Activated naive CD4-positive, alpha-beta T cell treated with anti-CD3 and anti-CD28 coated beads, Interleukin-2, amount 50 U/mL, for 16 hours (primary cell): ENCODE data around the gene PPDPF.

Experiments
- DNase-seq: peaks from one replicate; pipeline ENCODE4 v3.0.0-alpha.2; 2020

The PPDPF gene

DNA sequence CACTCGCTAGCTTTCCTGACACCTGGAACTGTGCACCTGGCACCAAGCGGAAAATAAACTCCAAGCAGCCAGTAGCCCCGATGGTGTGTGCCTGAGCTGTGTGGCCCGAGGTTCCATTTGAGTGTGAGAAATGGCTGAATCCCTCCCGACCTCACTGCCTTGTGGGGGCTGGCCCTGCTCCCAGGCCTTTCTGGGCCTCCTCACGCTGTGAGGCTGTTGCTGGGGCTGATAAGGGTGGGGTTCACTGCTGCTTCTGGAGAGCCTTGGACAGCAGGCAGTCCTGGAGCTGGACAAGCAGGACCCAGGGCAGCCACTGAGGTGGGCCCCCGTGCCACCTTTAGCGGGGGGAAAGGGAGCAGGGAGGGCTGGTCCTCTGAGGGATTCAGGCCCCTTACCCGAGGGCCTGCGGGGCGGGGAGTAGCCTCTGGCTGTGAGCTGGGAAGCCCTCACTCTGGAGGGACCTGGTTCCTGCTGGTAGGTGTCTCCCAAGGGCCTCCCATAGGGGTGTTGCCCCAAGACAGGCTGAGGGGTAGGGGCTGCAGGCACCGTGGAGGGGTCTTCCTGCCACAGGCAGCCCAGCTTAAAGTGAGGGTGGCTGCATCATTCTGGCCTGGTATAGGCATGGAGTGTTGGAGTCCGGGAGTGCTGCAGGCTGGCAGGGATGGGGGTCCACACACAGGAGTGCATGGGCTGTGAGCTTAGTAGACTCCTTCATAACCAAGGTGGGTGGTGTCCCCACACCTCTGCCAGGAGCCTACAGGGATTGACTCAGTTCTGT lies 1.7 kb downstream of the PPDPF start:
- DNase-seq, result no peak

DNA sequence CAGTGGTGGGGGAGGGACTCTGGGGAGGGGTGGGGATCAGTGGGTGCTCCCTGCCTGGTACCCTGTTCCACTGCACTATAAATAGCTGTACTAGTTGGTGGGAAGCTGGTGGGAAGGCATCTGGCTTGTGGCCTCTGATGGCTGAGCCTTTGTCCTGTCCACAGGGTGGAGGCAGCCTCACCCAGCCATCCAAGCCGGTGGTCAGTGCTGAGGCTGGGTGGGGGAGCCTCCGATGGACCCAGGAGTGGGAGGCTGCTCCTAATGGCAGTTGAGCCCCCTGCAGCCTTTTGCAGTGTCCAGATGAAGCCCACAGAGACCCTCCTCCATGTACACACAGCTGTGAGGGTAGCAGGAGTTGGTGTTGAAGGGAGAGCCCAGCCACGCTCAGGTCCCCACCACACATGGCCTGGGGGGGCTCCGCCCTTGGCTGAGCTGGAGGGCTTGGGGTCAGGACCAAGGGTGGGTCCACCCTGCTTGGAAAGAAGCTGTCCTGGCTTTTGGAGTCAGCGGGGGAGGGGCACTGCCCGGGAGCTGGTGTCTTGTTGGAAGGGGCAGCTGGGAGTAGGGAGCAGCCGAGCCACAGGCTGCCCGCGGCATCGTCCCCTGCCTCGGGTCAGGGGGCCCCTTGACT lies 2.5 kb downstream of the PPDPF start:
- peak; percentile 14 for DNase-seq

DNA sequence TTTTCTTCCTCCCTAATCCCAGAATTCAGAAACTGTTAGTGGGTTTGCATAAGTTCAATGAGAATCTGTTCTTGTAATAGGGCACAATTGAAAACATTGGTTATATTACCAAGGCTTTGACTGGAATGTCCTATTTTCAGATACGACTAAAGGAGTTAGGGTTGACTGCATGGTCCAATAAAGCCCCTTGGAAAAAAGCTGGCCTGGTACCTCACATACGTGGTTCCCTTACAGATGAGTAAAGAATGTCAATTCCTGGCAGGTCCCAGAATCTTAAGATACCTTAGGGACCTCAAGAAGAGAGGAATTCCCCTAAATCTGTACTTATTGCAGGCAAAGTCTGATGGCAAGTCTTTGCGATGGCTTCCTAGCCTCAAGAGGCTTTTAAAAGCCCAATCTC lies 4.6 kb downstream of the PPDPF start:
- DNase-seq, result no peak

DNA sequence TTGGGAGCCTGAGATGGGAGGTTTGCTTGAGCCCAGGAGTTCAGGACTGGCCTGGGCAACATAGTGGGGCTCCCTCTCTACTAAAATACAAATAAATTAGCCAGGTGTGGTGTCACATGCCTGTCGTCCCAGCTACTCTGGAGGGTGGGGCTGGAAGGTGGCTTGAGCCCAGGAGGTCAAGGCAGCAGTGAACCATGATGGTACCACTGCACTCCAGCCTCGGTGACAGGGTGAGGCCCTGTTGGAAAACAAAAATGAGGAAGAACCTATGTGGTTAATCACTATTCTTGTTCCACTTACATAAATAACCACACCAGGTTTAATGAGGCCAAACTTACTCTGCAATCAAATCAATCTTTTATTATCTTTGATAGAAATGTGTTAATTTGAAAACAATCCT lies 5.4 kb downstream of the PPDPF start:
- DNase-seq, result no peak

DNA sequence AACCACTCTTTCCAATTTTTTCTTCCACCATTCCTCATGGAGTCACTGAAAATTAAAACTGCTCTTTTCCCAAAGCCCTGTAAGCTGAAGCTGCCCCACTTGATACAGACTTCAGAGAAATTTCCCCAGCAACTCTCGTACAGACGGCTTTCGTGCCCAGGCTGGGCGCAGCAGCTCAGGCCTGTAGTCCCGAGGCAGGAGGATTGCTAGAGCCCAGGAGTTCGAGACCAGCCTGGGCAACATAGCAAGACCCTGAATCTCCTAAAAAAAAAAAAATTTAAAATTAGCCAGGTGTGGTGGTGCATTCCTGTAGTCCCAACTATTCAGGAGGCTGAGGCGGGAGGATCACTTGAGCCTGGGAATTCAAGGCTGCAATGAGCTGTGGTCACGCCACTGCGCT lies 6.6 kb downstream of the PPDPF start:
- no peak for DNase-seq

DNA sequence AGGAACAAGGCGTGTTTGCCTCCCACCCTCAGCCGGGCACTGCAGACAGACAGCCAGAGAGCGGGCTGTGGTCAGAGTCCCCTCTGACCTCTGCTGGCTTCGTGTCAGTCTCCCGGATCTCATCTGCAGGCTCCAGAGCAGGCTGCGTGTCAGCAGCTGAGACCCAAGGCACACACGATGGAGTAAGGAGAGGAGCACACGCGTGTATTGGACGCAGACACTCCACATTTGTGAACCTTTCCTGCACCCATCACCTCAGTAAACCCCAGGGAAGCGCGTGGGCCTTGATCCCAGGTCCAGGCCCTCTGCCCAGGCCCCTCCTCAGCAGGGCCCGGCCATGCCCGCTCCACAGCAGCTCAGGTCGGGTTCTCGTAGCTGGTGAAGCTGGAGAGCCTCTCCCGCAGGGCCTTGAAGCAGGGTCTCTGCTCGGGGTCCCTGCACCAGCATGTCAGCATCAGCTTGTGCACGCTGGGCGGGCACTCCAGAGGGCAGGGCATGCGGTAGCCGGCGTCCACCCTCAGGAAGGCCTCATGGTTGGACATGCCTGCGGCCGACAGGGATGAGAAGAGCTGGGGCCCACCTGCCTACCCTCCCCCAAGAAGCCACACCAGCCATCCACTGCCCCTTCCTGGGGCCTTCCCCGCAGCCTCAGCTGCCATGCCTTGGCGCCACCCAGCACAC lies 8.8 kb downstream of the PPDPF start:
- no peak for DNase-seq

DNA sequence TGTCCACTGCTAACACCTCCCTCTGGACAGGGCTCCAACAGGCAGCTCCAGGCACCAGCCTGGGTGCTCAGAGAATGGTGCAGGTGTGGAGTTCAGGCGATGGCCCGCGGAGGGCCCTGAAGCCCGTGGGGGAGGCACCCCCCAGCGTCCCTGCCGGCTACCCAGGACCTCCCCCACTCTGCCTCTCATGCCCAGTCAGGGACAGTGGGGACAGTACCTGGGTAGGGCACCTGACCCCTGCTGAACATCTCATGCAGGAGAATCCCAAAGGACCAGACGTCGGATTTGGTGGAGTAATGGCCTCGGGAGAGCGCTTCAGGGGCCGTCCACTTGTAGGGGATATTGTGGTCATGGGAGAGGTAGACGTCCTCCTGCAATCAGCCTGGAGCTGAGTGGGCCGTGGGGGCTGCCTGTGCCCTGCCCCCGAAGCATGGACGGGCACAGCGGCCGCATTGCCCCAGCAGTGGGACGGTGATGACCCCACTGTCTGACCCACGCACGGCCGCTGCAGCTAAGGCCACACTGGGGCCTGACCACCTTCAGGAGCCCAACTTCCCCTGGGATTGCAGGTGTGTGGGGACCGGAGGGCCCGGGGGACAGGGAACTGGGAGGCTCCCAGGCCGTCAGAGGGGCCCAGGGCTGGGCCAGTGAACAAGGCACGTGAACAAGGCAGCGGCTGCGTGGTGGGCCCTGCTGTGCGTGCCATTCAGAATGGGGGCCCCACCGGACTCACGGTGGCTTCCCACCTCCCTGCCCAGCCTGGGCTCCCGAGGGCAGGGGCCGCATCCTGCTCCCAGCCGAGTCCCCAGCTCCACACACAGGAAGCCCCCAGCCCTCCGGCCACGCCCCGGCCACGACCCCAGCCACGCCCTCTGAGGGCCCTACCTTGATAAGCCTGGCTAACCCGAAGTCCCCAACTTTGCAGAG lies 9.6 kb downstream of the PPDPF start:
- peak; percentile 10 for DNase-seq

DNA sequence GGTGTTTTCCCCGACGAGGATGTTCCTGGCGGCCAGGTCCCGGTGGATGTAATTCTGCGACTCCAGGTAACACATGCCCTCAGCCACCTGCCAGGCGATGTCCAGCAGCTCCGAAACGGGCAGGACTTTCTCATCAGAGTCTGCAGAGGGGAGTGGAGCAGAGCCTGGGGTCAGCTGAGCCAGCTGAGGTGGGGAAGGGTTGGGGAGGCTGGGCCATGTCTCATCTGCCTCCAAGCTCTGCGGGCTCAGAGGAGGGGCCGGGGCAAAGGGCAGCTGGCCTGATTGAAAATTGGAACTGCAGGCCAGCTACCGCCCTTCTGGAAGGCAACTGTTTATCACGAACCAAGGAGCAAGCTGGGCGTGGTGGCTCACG lies 10.2 kb downstream of the PPDPF start:
- DNase-seq, result no peak

DNA sequence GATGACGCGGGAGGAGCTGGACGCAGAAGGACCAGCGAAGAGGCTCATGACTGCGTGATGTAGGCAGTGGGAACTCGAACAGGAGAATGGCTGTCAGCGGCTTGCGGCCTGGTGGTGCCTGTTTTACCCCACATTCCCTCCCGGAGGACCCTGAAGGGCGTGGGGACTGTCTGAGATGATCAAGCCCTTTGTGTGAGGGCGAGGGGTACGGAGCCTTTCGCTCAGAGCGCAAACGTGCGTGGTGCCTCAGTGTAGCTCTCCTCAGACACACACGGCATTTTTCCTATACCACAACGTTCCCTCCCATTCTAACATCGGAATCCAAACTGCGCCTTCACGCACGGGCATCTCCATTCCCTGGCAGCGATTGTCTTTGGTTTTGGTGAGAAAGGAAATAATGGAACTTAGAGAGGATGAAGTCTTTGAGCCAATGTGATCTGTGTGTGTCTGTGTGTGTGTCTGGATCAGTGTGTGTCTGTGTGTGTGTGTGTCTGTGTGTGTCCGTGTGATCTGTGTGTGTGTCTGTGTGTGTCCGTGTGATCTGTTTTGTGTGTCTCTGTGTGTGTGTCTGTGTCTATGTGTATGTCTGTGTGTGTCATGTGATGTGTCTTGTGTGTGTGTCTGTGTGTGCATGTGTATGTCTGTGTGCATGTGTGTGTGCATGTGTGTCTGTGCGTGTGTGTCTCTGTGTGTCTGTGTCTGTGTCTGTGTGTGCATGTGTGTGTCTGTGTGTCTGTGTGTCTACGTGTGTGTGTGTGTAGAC lies 11.3 kb downstream of the PPDPF start:
- DNase-seq, result no peak

DNA sequence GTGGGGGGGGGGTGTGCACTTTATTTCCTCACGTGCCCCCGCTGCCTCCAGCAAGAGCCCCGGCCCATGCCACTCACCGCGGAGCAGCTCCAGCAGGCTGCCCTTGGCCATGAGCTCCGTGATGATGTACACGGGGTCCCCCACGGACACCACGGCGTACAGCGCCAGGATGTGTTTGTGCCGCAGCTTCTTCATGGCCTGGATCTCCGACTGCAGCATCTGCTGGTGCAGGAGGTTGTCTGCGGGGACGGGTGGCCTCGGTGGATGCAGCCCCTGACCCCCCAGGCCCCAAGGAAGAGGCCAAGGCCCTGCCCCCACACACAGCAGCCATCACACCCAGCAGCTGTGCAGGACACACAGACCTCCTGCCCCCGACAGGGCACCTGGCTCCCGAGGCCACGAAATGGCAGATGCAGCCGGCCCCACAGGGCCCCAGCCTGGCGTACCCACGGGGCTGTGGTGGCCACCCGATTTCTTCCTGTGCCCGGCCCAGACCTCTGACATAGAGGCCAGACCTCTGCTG lies 11.9 kb downstream of the PPDPF start:
- no peak for DNase-seq

DNA sequence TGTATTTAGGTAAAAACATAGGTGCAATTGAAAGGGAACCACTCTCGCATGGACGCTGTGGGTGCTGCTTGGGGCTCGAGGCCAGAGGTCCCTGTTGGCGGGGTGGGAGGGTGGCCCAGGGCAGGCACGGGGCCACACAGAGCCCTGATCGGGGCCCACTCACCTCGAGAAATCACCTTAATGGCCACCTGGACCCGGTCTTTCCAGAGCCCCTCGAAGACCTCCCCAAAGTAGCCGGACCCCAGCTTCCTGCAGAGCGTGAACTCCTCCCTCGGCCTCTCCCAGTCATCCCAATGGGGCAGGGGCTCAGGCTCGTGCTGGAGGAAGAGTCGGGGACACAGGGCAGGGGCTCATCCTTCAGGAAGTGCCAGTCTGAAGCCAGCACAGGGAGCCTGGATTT lies 12.8 kb downstream of the PPDPF start:
- no peak for DNase-seq

DNA sequence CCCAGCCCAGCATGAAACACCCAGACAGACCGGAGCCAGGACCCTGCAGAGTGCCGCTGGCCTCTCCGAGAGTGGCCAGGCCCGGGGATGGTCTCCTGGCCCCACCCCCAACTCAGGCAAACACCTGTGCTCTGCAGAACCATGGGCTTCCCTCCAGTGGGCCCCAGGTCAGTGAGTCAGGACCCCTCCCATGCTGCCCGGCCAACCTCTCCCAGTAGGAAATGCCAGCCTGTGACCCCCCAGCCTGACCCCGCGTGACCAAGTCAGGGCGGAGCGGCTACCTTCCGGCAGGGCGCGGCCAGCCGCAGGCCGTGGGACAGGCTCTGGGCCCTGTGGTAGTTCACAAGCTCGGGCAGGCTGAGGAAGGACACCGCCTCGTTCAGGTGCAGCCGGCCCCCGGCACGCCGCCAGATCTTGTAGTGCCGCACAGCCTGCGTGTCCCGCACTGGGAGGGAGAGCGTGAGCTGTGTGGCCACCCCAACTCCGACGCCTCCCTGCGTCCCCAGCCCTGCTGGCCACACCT lies 13.4 kb downstream of the PPDPF start:
- no peak for DNase-seq

DNA sequence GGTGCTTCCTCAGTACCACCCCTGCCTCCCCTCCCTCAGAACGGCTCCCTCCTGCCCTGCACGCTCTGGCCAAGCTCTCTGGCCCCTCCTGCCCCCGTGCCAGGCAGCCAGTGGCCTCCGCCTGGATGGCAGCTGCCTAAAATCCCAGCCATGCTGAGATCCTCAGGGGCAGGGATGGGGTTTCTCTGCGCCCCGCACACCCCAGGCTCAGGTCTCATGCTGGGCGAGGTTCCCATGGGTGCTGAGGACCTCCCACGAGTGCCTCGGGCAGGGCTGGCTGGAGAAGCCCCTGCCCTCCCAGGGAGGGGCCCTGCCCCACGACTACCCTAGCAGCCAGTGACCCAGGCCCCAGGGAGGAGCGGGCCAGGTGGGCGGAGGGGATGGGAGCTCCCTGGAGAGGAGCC lies 13.9 kb downstream of the PPDPF start:
- DNase-seq, result no peak

DNA sequence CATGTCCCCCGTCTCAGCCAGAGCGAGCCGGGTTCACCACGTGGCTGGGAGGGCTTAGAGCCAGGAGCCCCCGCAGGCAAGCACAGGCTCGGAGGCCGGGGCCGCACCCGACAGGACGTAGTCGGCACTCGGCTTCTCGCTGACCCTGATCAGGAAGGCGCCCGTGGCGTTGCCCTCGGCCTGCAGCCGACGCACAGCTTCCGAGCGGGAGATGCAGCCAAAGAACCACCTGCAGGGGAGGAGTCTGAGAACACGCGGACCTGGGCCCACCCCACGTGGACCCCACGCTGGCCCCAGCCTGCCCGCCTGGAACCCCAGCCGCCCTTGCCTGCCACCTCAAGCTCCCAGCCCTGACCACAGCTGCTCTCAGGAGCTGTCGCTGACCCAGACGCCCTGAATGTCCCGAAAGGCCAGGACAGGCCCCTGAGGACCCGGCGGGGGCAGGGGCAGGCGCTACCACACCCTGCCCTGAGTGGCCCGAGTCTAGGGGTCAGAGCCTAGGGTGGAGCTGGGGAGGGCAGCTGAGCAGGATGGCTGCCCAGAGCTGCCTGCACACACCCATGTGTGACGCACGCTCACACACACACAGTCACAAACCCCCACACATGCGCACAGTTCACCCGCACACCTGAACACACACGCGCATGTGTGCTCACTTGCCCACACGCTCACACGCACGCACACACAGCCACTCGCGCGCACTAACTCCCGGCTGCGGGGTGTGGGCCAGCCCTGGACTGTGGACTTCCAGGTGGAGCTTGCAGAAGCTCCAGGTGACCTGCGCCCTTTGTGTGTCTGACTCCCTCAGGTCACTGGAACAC lies 14.5 kb downstream of the PPDPF start:
- no peak for DNase-seq

DNA sequence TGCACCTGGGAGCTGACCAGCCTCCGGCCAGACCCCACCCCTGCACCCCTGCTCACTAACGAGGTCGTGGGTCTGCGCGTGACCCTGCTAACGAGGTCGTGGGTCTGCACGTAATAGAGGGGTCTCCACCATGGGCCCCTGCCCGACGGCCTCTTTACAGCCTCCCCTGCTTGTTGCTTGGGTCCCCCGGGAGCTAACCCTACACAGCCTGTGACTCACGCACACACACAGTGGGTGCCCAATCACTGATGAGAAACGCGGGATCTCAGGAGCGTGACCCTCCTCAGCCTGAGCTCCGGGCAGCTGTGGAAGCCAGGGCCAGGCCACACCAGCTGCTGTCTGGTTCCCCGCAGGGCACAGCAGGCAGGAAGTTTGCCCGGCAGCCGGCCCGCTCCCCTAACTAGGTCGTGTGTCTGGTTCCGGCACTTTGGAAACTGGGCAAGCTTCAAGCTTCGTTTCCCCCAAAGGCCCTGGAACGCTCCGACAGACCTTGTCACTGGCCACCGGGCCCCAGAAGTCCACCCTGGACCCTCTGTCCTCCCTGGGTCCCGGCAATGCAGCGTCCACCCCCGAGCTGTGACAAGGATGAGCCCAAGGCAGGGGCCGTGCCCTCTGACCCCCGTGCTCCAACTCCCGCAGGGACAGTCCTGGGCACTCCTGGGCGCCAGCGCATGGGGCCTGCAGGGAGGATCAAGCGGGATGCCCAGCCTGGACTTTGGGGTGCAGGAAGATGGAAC lies 15.8 kb downstream of the PPDPF start:
- DNase-seq, result no peak

DNA sequence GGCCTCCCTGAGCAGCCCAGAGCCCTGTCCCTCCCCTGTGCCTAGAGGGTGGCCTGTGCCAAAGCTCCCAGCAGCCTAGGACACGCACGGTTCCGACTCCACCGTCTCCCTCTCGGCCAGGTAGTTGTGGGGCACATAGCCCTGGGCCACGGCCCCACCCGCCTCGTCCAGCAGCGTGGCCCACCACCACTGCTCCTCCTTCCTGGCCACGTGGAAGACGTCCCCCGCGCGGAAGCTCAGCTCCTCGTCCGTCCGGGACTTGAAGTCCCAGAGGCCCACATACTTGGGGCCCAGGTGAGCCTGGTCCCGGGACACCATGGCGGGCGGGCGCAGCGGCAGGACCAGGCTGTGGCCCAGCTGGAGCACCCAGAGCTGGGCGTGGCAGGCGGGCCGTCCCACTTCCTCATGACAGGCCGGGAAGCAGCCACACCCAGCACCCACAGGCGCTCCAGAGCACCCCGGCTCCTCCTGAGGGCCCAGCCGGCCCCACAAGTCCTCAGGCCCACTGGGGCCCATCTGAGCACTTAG lies 16.5 kb downstream of the PPDPF start, which contains the start of gene PTK6:
PTK6 (minus strand) TSS at position 380 of the 528 bp plus-strand sequence; CDS start at position 318, 62 bp downstream.
- DNase-seq, result no peak

DNA sequence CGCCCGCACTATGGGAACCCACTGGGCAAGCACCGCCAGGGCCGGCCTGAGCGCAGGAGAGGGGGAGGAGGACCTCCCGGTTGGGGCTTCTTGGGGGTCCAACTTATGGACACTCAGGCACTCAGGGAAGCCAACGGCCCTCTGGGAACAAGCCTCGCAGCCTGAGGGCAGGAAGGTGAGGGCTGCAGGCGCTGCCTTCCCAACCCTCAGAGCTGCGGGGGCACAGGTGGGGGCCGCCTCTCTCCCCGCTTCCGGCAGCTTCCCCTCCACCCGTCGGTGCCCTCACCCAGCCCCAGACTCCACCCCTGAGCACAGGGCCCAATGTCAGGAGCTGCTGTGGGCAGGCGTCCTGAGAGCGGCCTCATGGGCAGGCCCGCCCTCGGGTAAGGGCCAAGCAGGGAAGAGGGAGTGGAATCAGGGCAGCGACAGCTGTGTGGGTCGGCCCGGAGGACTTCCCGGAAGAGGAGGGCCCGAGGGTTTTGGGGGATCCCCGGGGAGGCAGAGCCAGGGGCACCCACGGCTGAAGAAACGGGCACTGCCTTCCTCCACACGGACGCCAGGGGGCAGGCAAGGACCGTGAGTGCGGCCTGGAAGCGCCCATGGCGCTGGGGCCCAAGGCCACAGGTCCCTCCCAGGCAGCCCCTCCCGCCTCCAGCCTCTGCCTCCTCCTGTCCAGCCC lies 17.1 kb downstream of the PPDPF start:
- DNase-seq, result peak; percentile 92

DNA sequence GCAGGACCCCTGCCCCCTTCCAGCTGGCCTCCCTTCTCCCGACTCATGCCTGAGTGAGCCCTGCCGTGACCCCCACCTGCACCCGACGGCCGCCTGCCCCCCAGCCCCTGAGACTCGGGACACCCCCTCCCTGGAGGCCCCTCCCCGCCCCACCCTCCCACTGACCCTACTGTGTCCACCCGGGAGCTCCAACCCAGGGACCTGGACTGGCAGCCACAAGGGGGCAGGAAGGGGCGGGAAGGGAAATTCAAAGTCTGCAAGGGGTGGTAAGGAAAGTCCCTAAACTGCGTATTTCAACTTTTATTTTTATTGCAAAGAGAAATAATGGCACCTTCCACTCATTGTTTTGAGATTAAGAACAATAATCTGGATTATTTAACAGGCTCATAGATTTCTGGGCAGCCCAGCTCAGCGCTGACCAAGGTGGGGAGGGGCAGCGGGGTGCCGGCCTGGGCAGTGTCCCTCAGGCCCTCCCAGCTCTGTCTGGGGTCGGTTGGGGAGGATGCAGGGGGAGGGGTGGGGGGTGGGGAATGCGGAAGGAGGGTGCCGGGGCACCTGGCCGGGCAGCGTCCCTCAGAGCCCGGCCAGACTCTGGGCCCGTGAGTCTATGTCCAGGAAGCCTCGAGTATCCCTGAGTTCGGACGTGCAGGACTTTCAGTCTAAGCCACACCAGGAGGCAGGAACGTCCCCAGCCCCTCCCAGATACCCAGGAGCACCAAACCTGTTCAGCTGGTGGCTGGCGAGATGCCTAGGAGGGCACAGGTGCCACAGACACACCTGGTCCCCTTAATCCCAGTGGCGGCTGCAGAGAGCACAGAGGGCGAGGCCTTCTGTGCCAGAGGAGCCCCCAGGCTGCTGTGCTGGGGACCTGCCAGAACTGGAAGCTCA lies 17.9 kb downstream of the PPDPF start:
- no peak for DNase-seq
